Fibroblast of villous mesenchyme (primary cell): ENCODE measurements around the gene NRF1. TPM values are rescaled to one million over a fixed set of nuclear protein-coding genes. Genes with fewer than 3 reads are reported as not detected.

Experiments used
- DNase-seq: peaks from one replicate; pipeline ENCODE4 v3.0.0-alpha.2; 2010; ENCODE audit warnings: low read depth
- H3K4me3 ChIP-seq: 2 replicates; pipeline ENCODE4 v1.5.1; 2011; ENCODE audit warnings: low read depth, mild to moderate bottlenecking, low read length
- CTCF ChIP-seq: IDR thresholded peaks from 2 replicates; pipeline ENCODE4 v1.5.1; 2012; ENCODE audit warnings: low read depth, mild to moderate bottlenecking, low read length; ENCODE audit not compliant: insufficient read depth
- total RNA-seq: library from RNA; depleted of rRNA; stranded (reverse); fragments of >200 nt; gene quantifications from 2 replicates; pipeline ENCODE4 v1.2.3, GENCODE V29; 2012

The NRF1 gene
- total RNA-seq, 1 donor, result 12.5 TPM

GRCh38 chr7:129773328-129773731 lies 161.8 kb downstream of the NRF1 start:
- no peak for TF ChIP-seq CTCF
- no peak for DNase-seq
- H3K4me3 ChIP-seq, result no peak overlapping the region

GRCh38 chr7:129773871-129774270 lies 162.4 kb downstream of the NRF1 start:
- TF ChIP-seq CTCF, result no peak
- no peak for DNase-seq
- no peak overlapping the region for H3K4me3 ChIP-seq

- DNase-seq, result no peak
- H3K4me3 ChIP-seq, result no peak overlapping the region
- no peak for TF ChIP-seq CTCF
These were observed 162.8 kb downstream of the NRF1 start for GRCh38 chr7:129774359-129774758.

- no peak for TF ChIP-seq CTCF
- no peak for DNase-seq
- H3K4me3 ChIP-seq, result no peak overlapping the region
These were observed 163.6 kb downstream of the NRF1 start for GRCh38 chr7:129774871-129775694.

GRCh38 chr7:129775695-129776361 lies 164.3 kb downstream of the NRF1 start:
- DNase-seq, result no peak
- TF ChIP-seq CTCF, result no peak
- no peak overlapping the region for H3K4me3 ChIP-seq

GRCh38 chr7:129776362-129776722 lies 164.8 kb downstream of the NRF1 start:
- no peak for TF ChIP-seq CTCF
- no peak overlapping the region for H3K4me3 ChIP-seq
- DNase-seq, result no peak
